NB4 (cell line): Measurements from ENCODE around the gene GPN3.

Experiments
- POLR2A ChIP-seq: IDR thresholded peaks from 2 replicates; pipeline ENCODE4 v1.6.1; 2011; ENCODE audit warnings: mild to moderate bottlenecking; ENCODE audit not compliant: insufficient read length; ENCODE audit errors: extremely low read depth
- TF ChIP-seq, protein P1 (sequence below): IDR thresholded peaks from one replicate; pipeline ENCODE4 v1.5.1; 2012; ENCODE audit warnings: low read depth, low read length

DNA sequence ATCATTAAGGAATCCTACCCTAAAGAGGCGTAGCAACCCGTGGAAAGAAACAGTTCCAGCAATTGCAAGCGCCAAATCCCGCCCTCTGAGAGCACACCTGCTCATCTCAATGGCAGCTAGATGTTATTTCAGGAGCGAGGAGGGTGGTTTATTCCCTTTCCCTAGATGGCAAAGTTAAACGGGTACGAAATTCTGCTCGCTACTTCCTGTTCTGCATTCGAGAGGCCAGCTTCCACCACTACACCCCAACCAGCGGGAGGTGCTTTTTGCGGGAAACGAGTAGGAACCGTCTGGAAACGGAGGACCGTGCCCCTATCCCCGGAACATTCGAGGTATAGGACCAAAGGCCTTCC lies 33.3 kb upstream of the GPN3 start:
- TF ChIP-seq, protein P1, sequence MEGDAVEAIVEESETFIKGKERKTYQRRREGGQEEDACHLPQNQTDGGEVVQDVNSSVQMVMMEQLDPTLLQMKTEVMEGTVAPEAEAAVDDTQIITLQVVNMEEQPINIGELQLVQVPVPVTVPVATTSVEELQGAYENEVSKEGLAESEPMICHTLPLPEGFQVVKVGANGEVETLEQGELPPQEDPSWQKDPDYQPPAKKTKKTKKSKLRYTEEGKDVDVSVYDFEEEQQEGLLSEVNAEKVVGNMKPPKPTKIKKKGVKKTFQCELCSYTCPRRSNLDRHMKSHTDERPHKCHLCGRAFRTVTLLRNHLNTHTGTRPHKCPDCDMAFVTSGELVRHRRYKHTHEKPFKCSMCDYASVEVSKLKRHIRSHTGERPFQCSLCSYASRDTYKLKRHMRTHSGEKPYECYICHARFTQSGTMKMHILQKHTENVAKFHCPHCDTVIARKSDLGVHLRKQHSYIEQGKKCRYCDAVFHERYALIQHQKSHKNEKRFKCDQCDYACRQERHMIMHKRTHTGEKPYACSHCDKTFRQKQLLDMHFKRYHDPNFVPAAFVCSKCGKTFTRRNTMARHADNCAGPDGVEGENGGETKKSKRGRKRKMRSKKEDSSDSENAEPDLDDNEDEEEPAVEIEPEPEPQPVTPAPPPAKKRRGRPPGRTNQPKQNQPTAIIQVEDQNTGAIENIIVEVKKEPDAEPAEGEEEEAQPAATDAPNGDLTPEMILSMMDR: no peak
- no peak for TF ChIP-seq POLR2A
